CD8-positive, alpha-beta memory T cell (primary cell): ENCODE measurements around the gene LRRC8C. TPM values are rescaled to one million over a fixed set of nuclear protein-coding genes. Genes with fewer than 3 reads are reported as not detected.

Experiments used
- CTCF ChIA-PET: fragments of 350-600 bp; sonication (Branson Sonifier 250); formaldehyde crosslinking; loops from one replicate; lab custom pipeline; 2021; ENCODE audit warnings: antibody characterized with exemption; lab: Charles Lee
- POLR2A ChIA-PET: fragments of 350-600 bp; sonication (Branson Sonifier 250); formaldehyde crosslinking; loops from one replicate; lab custom pipeline; 2021; ENCODE audit warnings: antibody characterized with exemption; lab: Charles Lee
- DNase-seq, 5 donors: peaks; one replicate each; pipeline versions ENCODE4 v3.0.0 to v3.0.0-alpha.2; 2020 to 2022; ENCODE audit warnings: mixed read lengths in 1 of 5
- H3K27ac ChIP-seq: one replicate; pipeline ENCODE4 v1.7.0; 2013; ENCODE audit warnings: low read depth, mild to moderate bottlenecking, low read length, moderate library complexity
- H3K27me3 ChIP-seq: 2 replicates; pipeline ENCODE4 v1.7.0; 2013; ENCODE audit warnings: low read length, mild to moderate bottlenecking; ENCODE audit not compliant: insufficient read depth, poor library complexity, severe bottlenecking
- H3K36me3 ChIP-seq: 2 replicates; pipeline ENCODE4 v1.7.0; 2013; ENCODE audit warnings: mild to moderate bottlenecking, low read length, moderate library complexity; ENCODE audit not compliant: insufficient read depth
- H3K4me1 ChIP-seq: 2 replicates; pipeline ENCODE4 v1.7.0; 2013; ENCODE audit warnings: mild to moderate bottlenecking, low read length, moderate library complexity; ENCODE audit not compliant: insufficient read depth
- H3K4me3 ChIP-seq: 2 replicates; pipeline ENCODE4 v1.7.0; 2013; ENCODE audit warnings: mild to moderate bottlenecking, low read length
- H3K9me3 ChIP-seq: 2 replicates; pipeline ENCODE4 v1.7.0; 2013; ENCODE audit warnings: mild to moderate bottlenecking, low read length
- H3K27ac Mint-ChIP-seq, 8 donors: one replicate each; pipeline ENCODE4 v1.8.0; 2020 to 2021; ENCODE audit warnings: mixed read lengths in 8 of 8, mild to moderate bottlenecking in 6 of 8, inconsistent platforms in 3 of 8, moderate library complexity in 3 of 8
- H3K27me3 Mint-ChIP-seq, 2 donors: one replicate each; pipeline ENCODE4 v1.8.0; 2020 to 2021; ENCODE audit warnings: mixed read lengths in 2 of 2, mild to moderate bottlenecking in 1 of 2, moderate library complexity in 1 of 2
- H3K36me3 Mint-ChIP-seq, 3 donors: one replicate each; pipeline ENCODE4 v1.8.0; 2020 to 2021; ENCODE audit warnings: mixed read lengths in 3 of 3, inconsistent platforms in 1 of 3, mild to moderate bottlenecking in 1 of 3
- H3K4me1 Mint-ChIP-seq, 3 donors: one replicate each; pipeline ENCODE4 v1.8.0; 2020 to 2021; ENCODE audit warnings: mixed read lengths in 3 of 3, inconsistent platforms in 1 of 3, mild to moderate bottlenecking in 1 of 3
- H3K4me3 Mint-ChIP-seq, 7 donors: one replicate each; pipeline ENCODE4 v1.8.0; 2020 to 2021; ENCODE audit warnings: mixed read lengths in 7 of 7, mild to moderate bottlenecking in 6 of 7, moderate library complexity in 4 of 7, inconsistent platforms in 2 of 7
- H3K9me3 Mint-ChIP-seq, 5 donors: one replicate each; pipeline ENCODE4 v1.8.0; 2020 to 2022; ENCODE audit warnings: mixed read lengths in 5 of 5, mild to moderate bottlenecking in 3 of 5, moderate library complexity in 2 of 5, inconsistent platforms in 1 of 5
- polyA plus RNA-seq: library from polyadenylated mRNA; unstranded; fragments of 300-500 nt; fragmentation: Illumina TruSeq; gene quantifications from one replicate; pipeline ENCODE4 v1.2.3, GENCODE V29; 2021
- total RNA-seq, 2 experiments: library from RNA; stranded (reverse); gene quantifications; one replicate each; pipeline ENCODE4 v1.2.3, GENCODE V29; 2021

LRRC8C gene
- total and polyA plus RNA-seq, 3 experiments from 2014 or later, result 19.7 to 63.5 (median 61.4) TPM

- CTCF ChIA-PET, result interaction anchor here (0.7 to 5.7 kb wide), 55 partner anchors 7 to 288 kb away, joined by 3 to 134 read pairs (median 5); partner anchors contain the start of gene LRRC8C
- Mint-ChIP-seq H3K36me3 (peaks cover 0 to 2% (median 0%) of the 10 kb centered on the region in 3 donors), H3K27ac (peak overlapping the region; percentile 7 to 96 (median 88)), H3K27me3 (no peaks in the 10 kb centered on the region), H3K9me3 (no peaks in the 10 kb centered on the region), H3K4me3 (peak overlapping the region; percentile 85 to 97 (median 88)), H3K4me1 (peaks cover 40 to 49% (median 47%) of the 10 kb centered on the region in 3 donors)
- Histone ChIP-seq H3K27me3 (no peaks in the 10 kb centered on the region), H3K4me3 (peak overlapping the region; percentile 80), H3K36me3 (no peaks in the 10 kb centered on the region), H3K27ac (peak overlapping the region; percentile 48), H3K4me1 (peaks cover 37% of the 10 kb centered on the region), H3K9me3 (no peaks in the 10 kb centered on the region)
- POLR2A ChIA-PET, result interaction anchor here (0.6 to 2.8 kb wide), 8 partner anchors 24 to 214 kb away, joined by 3 to 32 read pairs (median 6); partner anchors contain the start of gene LRRC8C
- no peak for DNase-seq
Observed at GRCh38 chr1:89763649-89763986, 130.7 kb downstream of the LRRC8C start.

- Mint-ChIP-seq H3K4me3 (no peak overlapping the region), H3K27ac (no peak overlapping the region), H3K4me1 (peaks cover 21 to 27% (median 26%) of the 10 kb centered on the region in 3 donors), H3K9me3 (no peaks in the 10 kb centered on the region), H3K27me3 (peaks cover 0 to 4% of the 10 kb centered on the region in 2 donors), H3K36me3 (peaks cover 0 to 2% (median 0%) of the 10 kb centered on the region in 3 donors)
- Histone ChIP-seq H3K27me3 (no peaks in the 10 kb centered on the region), H3K27ac (no peak overlapping the region), H3K36me3 (no peaks in the 10 kb centered on the region), H3K9me3 (no peaks in the 10 kb centered on the region), H3K4me3 (no peak overlapping the region), H3K4me1 (peaks cover 18% of the 10 kb centered on the region)
- ChIA-PET POLR2A (no interaction called here), CTCF (interaction anchor here (2.0 to 5.7 kb wide), 4 partner anchors 46 to 281 kb away, joined by 5 to 134 read pairs (median 51); partner anchors contain the start of gene LRRC8C)
- DNase-seq, result no peak
Observed at GRCh38 chr1:89765774-89766173, 132.9 kb downstream of the LRRC8C start.

GRCh38 chr1:89767618-89768017 lies 134.7 kb downstream of the LRRC8C start:
- H3K27me3 ChIP-seq, result no peaks in the 10 kb centered on the region
- no peak overlapping the region for H3K27ac ChIP-seq
- Mint-ChIP-seq H3K4me3 (no peak overlapping the region), H3K4me1 (peaks cover 12 to 16% (median 15%) of the 10 kb centered on the region in 3 donors), H3K27me3 (peaks cover 3 to 4% of the 10 kb centered on the region in 2 donors), H3K36me3 (peaks cover 0 to 2% (median 0%) of the 10 kb centered on the region in 3 donors), H3K27ac (no peak overlapping the region), H3K9me3 (no peaks in the 10 kb centered on the region)
- ChIA-PET CTCF (interaction anchor here (1.7 to 2.0 kb wide), 2 partner anchors 135 to 156 kb away, joined by 5 read pairs; partner anchors contain the start of gene LRRC8C), POLR2A (interaction anchor here (1.2 kb wide), 1 partner anchor 284 kb away, joined by 3 read pairs; no protein-coding TSS in a partner anchor)
- H3K4me3 ChIP-seq, result no peak overlapping the region
- DNase-seq, result no peak
- no peaks in the 10 kb centered on the region for H3K36me3 ChIP-seq
- H3K9me3 ChIP-seq, result no peaks in the 10 kb centered on the region
- H3K4me1 ChIP-seq, result peaks cover 11% of the 10 kb centered on the region

Other genes with a start within 250 kb of the LRRC8C start
- 10 to 100 TPM; 36.9 to 39.5 TPM for gene LRRC8B, start 108.3 kb upstream of the LRRC8C start, total RNA-seq
- gene LRRC8B, start 108.3 kb upstream of the LRRC8C start, polyA plus RNA-seq, result 16.3 TPM
- 10 to 100 TPM; 39.0 to 41.9 TPM for gene LRRC8D, start 187.9 kb downstream of the LRRC8C start, total RNA-seq
- 56.3 TPM for gene LRRC8D, start 187.9 kb downstream of the LRRC8C start, polyA plus RNA-seq